Measurements from ENCODE around the gene PLXDC1.

- TF ChIP-seq CTCF (IDR thresholded peaks at IDR 0.05) (peak; percentile 91), ZFX (IDR thresholded peaks at IDR 0.05; ENCODE audit: borderline replicate concordance) (no peak)
Measured at GRCh38 chr17:39164675-39165143, 13.3 kb upstream of the PLXDC1 start.
